Breast epithelium (tissue), 3 donors: ENCODE measurements around the gene STARD3NL.

Source experiments
- CTCF ChIP-seq, 3 donors: fragments of 450-650 bp; IDR thresholded peaks; one replicate each; pipeline ENCODE4 v1.5.1; 2016 to 2017; ENCODE audit warnings: antibody characterized with exemption in 3 of 3, mild to moderate bottlenecking in 3 of 3, moderate library complexity in 3 of 3
- POLR2A ChIP-seq: fragments of 450-650 bp; IDR thresholded peaks from one replicate; pipeline ENCODE4 v1.6.1; 2016; ENCODE audit warnings: antibody characterized with exemption, mild to moderate bottlenecking, moderate library complexity
- POLR2AphosphoS5 ChIP-seq, 3 donors: sonication (generic); formaldehyde crosslinking; IDR thresholded peaks; one replicate each; pipeline ENCODE4 v1.6.1; 2017; ENCODE audit warnings: antibody characterized with exemption in 3 of 3

- TF ChIP-seq CTCF (IDR thresholded peaks at IDR 0.05) (no peak), POLR2A (no peak), POLR2AphosphoS5 (IDR thresholded peaks at IDR 0.05) (no peak)
Observed at GRCh38 chr7:38191791-38192190, 13.7 kb downstream of the STARD3NL start.
